H1 (cell line): ENCODE measurements around the gene SLC2A4RG. TPM values are rescaled to one million over a fixed set of nuclear protein-coding genes. Genes with fewer than 3 reads are reported as not detected.

ENCODE experiments used
- CTCF ChIA-PET: fragments of 300-600 bp; sonication (Branson Sonifier 250); formaldehyde crosslinking; loops from one replicate; lab custom pipeline; 2021; ENCODE audit not compliant: partially characterized antibody; lab: Charles Lee
- POLR2A ChIA-PET: fragments of 300-600 bp; sonication (Branson Sonifier 250); formaldehyde crosslinking; loops from one replicate; lab custom pipeline; 2021; ENCODE audit warnings: inconsistent platforms; ENCODE audit not compliant: partially characterized antibody; lab: Charles Lee
- DNase-seq, 2 experiments: peaks; one replicate each; pipeline versions ENCODE4 v3.0.0 to v3.0.0-alpha.2; 2010 to 2022; ENCODE audit warnings: low spot score in 2 of 2, low read depth in 1 of 2, mixed read lengths in 1 of 2
- FAIRE-seq: peaks from 2 replicates; lab custom pipeline; 2011; peaks lifted over from hg19 to GRCh38; lab: Jason Lieb, UNC
- H2AFZ ChIP-seq: 2 replicates; pipeline ENCODE4 v1.8.1; 2012; ENCODE audit warnings: low read length, inconsistent platforms
- H2AK5ac ChIP-seq: 2 replicates; pipeline ENCODE4 v1.6.1; 2013; ENCODE audit warnings: low read depth, low read length
- H2BK120ac ChIP-seq: replicated peaks from 2 replicates; pipeline ENCODE3; 2013; ENCODE audit warnings: low read depth, low read length, inconsistent platforms
- H2BK12ac ChIP-seq: 2 replicates; pipeline ENCODE4 v1.6.1; 2013; ENCODE audit warnings: low read depth, low read length
- H2BK15ac ChIP-seq: 2 replicates; pipeline ENCODE4 v1.6.1; 2013; ENCODE audit warnings: low read length
- H2BK20ac ChIP-seq: 2 replicates; pipeline ENCODE4 v1.6.1; 2013; ENCODE audit warnings: low read length
- H2BK5ac ChIP-seq: 2 replicates; pipeline ENCODE4 v1.6.1; 2013; ENCODE audit warnings: low read depth, low read length
- H3K14ac ChIP-seq: 2 replicates; pipeline ENCODE4 v1.6.1; 2013; ENCODE audit warnings: inconsistent platforms; ENCODE audit not compliant: insufficient read length
- H3K18ac ChIP-seq: 2 replicates; pipeline ENCODE4 v1.6.1; 2013; ENCODE audit warnings: low read length; ENCODE audit errors: extremely low read depth
- H3K23ac ChIP-seq: 2 replicates; pipeline ENCODE4 v1.6.1; 2013; ENCODE audit warnings: inconsistent platforms; ENCODE audit not compliant: insufficient read length
- H3K23me2 ChIP-seq: 2 replicates; pipeline ENCODE4 v1.6.1; 2013; ENCODE audit warnings: low read depth, low read length
- H3K27ac ChIP-seq: 2 replicates; pipeline ENCODE4 v1.6.1; 2011; ENCODE audit warnings: low read depth, low read length, inconsistent platforms
- H3K27me3 ChIP-seq, 4 experiments: replicated peaks in 1 of 4; 1 replicate in 1 of 4; 2 replicates in 3 of 4; pipeline versions ENCODE4 v1.6.1 to v1.8.1; 2011 to 2013; ENCODE audit warnings: low read length in 3 of 4, mild to moderate bottlenecking in 3 of 4, inconsistent platforms in 2 of 4, mixed read lengths in 2 of 4, moderate library complexity in 1 of 4; ENCODE audit not compliant: control insufficient read depth in 3 of 4, insufficient read depth in 3 of 4; ENCODE audit errors: extremely low read depth in 1 of 4
- H3K36me3 ChIP-seq, 4 experiments: 2 replicates each; pipeline versions ENCODE4 v1.6.1 to v1.8.1; 2011 to 2013; ENCODE audit warnings: mild to moderate bottlenecking in 4 of 4, low read length in 3 of 4, moderate library complexity in 2 of 4, control low read depth in 1 of 4, inconsistent platforms in 1 of 4; ENCODE audit not compliant: insufficient read depth in 4 of 4, control insufficient read depth in 2 of 4
- H3K4ac ChIP-seq: replicated peaks from 2 replicates; pipeline ENCODE3; 2013; ENCODE audit warnings: low read length, low read depth, mixed read lengths, inconsistent platforms; ENCODE audit not compliant: insufficient read length
- H3K4me1 ChIP-seq, 4 experiments: replicated peaks in 1 of 4; 1 replicate in 1 of 4; 2 replicates in 3 of 4; pipeline versions ENCODE4 v1.6.1 to v1.8.1; 2011 to 2013; ENCODE audit warnings: low read length in 3 of 4, inconsistent platforms in 2 of 4, mixed read lengths in 1 of 4; ENCODE audit not compliant: insufficient read depth in 4 of 4, control insufficient read depth in 3 of 4
- H3K4me2 ChIP-seq, 2 experiments: 2 replicates each; pipeline versions ENCODE4 v1.6.1 to v1.8.1; 2011 to 2013; ENCODE audit warnings: low read depth in 2 of 2, low read length in 2 of 2, control low read depth in 1 of 2, inconsistent platforms in 1 of 2, mild to moderate bottlenecking in 1 of 2; ENCODE audit not compliant: insufficient read depth in 1 of 2
- H3K4me3 ChIP-seq, 4 experiments: fragments of 200-600, 300-600 bp in 1 of 4; sonication (generic), shearing (Covaris generic), sonication (Bioruptor Twin) in 1 of 4; 2 replicates each; pipeline versions ENCODE4 v1.5.1 to v1.8.1; 2011 to 2016; ENCODE audit warnings: low read length in 4 of 4, low read depth in 3 of 4, control low read depth in 2 of 4, inconsistent platforms in 2 of 4, mild to moderate bottlenecking in 2 of 4, mixed read lengths in 1 of 4, moderate library complexity in 1 of 4; ENCODE audit not compliant: insufficient read depth in 2 of 4; ENCODE audit errors: extremely low read depth in 1 of 4
- H3K56ac ChIP-seq: replicated peaks from 2 replicates; pipeline ENCODE3; 2013; ENCODE audit warnings: low read depth, mild to moderate bottlenecking, mixed read lengths, low read length, inconsistent platforms; ENCODE audit not compliant: insufficient read length
- H3K79me1 ChIP-seq: 2 replicates; pipeline ENCODE4 v1.6.1; 2013; ENCODE audit warnings: low read depth, low read length, control low read depth
- H3K79me2 ChIP-seq, 2 experiments: 2 replicates each; pipeline versions ENCODE4 v1.6.1 to v1.8.1; 2012 to 2013; ENCODE audit warnings: low read length in 2 of 2, mild to moderate bottlenecking in 2 of 2, inconsistent platforms in 1 of 2; ENCODE audit not compliant: insufficient read depth in 2 of 2, control insufficient read depth in 1 of 2
- H3K9ac ChIP-seq, 4 experiments: replicated peaks in 1 of 4; 1 replicate in 1 of 4; 2 replicates in 3 of 4; pipeline versions ENCODE4 v1.6.1 to v1.8.1; 2011 to 2013; ENCODE audit warnings: low read depth in 3 of 4, low read length in 3 of 4, control low read depth in 2 of 4, mild to moderate bottlenecking in 2 of 4, moderate library complexity in 2 of 4, inconsistent platforms in 1 of 4; ENCODE audit errors: extremely low read depth in 1 of 4
- H3K9me3 ChIP-seq, 2 experiments: 2 replicates each; pipeline versions ENCODE4 v1.6.1 to v1.8.1; 2012 to 2013; ENCODE audit warnings: mild to moderate bottlenecking in 2 of 2, moderate library complexity in 2 of 2, control low read depth in 1 of 2, inconsistent platforms in 1 of 2, low read depth in 1 of 2, low read length in 1 of 2, mixed read lengths in 1 of 2; ENCODE audit not compliant: insufficient read depth in 2 of 2
- H4K20me1 ChIP-seq, 2 experiments: replicated peaks in 1 of 2; 2 replicates each; pipeline versions ENCODE3 to v1.8.1; 2011 to 2013; ENCODE audit warnings: inconsistent platforms in 2 of 2, low read length in 2 of 2, mild to moderate bottlenecking in 1 of 2; ENCODE audit not compliant: insufficient read depth in 2 of 2, control insufficient read depth in 1 of 2
- H4K5ac ChIP-seq: 2 replicates; pipeline ENCODE4 v1.6.1; 2013; ENCODE audit warnings: low read length, low read depth, mixed read lengths, inconsistent platforms; ENCODE audit not compliant: insufficient read length
- H4K8ac ChIP-seq: 2 replicates; pipeline ENCODE4 v1.8.0; 2013; ENCODE audit warnings: mild to moderate bottlenecking, moderate library complexity, low read length, inconsistent platforms; ENCODE audit not compliant: insufficient read depth; ENCODE audit errors: extremely low read depth
- H4K91ac ChIP-seq: replicated peaks from 2 replicates; pipeline ENCODE3; 2013; ENCODE audit warnings: low read length, mixed read lengths, inconsistent platforms; ENCODE audit not compliant: insufficient read length
- CBX8 ChIP-seq: fragments of 300-800, 300-1000 bp; sonication (generic); IDR thresholded peaks from 2 replicates; pipeline ENCODE4 v1.7.1; 2016; ENCODE audit warnings: low read depth, low read length, borderline replicate concordance
- SP4 ChIP-seq: IDR thresholded peaks from 2 replicates; pipeline ENCODE4 v1.6.1; 2012; ENCODE audit warnings: low read length, inconsistent platforms
- WGBS, 2 experiments: shearing (Covaris generic) in 1 of 2; methylation state at CpG; one replicate each; pipeline versions ENCODE4 v1.1.6 to v1.1.7; 2013 to 2015; ENCODE audit warnings: low lambda C conversion rate in 2 of 2, mixed read lengths in 2 of 2, inconsistent platforms in 1 of 2, low coverage in 1 of 2, missing lambda C conversion rate in 1 of 2; ENCODE audit not compliant: insufficient replicate concordance in 2 of 2, insufficient coverage in 1 of 2, insufficient read length in 1 of 2; ENCODE audit errors: extremely low coverage in 1 of 2, missing lambda C conversion rate in 1 of 2; 5-methylcytosine and 5-hydroxymethylcytosine counted together
- polyA plus RNA-seq, 7 experiments: library from polyadenylated mRNA; depleted of rRNA in 3 of 7; stranded (reverse) in 5 of 7; unstranded in 2 of 7; fragments of >200 nt in 5 of 7; fragments of 200-250 nt in 2 of 7; gene quantifications; 1 replicate in 5 of 7; 2 replicates in 1 of 7; 4 replicates in 1 of 7; pipeline versions ENCODE4 v1.2.1 to v1.2.3, GENCODE V29; 2011 to 2013; ENCODE audit warnings: missing spikeins in 2 of 7, mixed read lengths in 2 of 7
- total RNA-seq: library from RNA; stranded (reverse); fragmentation: NEBNext Ultra II Directional; extraction: Animal tissue kit (Norgen Biotek cat#: 25700); gene quantifications from 2 replicates; pipeline ENCODE4 v1.2.1, GENCODE V29; 2021

Gene SLC2A4RG
- total and polyA plus RNA-seq, 2 of the 8 experiments (the other 6 are each of a cell fraction or from before 2014, with no cell fraction given): 15.9 to 29.1 TPM

- H3K27me3 ChIP-seq: no peaks in the 10 kb centered on the region
- POLR2A ChIA-PET: interaction anchor here (0.7 to 2.1 kb wide), 5 partner anchors 15 to 88 kb away, joined by 3 to 6 read pairs (median 3); partner anchors contain the start of gene TPD52L2
- no peak overlapping the region for H2BK120ac ChIP-seq
- H4K20me1 ChIP-seq: peaks cover 2 to 14% of the 10 kb centered on the region in 2 experiments
- H3K79me1 ChIP-seq: peaks cover 8% of the 10 kb centered on the region
- CTCF ChIA-PET: interaction anchor here (0.6 to 15.2 kb wide), 11 partner anchors 8 to 256 kb away, joined by 3 to 191 read pairs (median 3); no protein-coding TSS in a partner anchor
- H3K56ac ChIP-seq: no peak overlapping the region
- H3K9ac ChIP-seq: no peak overlapping the region
- no peak overlapping the region for H2AFZ ChIP-seq
- H3K4ac ChIP-seq: no peak overlapping the region
- H4K8ac ChIP-seq: no peak overlapping the region
- FAIRE-seq (no peak), DNase-seq (no peak)
- H3K23ac ChIP-seq: no peak overlapping the region
- H2AK5ac ChIP-seq: no peak overlapping the region
- no peak overlapping the region for H3K27ac ChIP-seq
- no peak overlapping the region for H2BK5ac ChIP-seq
- H3K79me2 ChIP-seq: peaks cover 0 to 16% of the 10 kb centered on the region in 2 experiments; a peak in 1 of 4 replicates
- no peak overlapping the region for H3K4me2 ChIP-seq
- no peak overlapping the region for H2BK12ac ChIP-seq
- H3K4me3 ChIP-seq: no peak overlapping the region
- H3K14ac ChIP-seq: no peak overlapping the region
- H2BK15ac ChIP-seq: no peak overlapping the region
- no peaks in the 10 kb centered on the region for H3K23me2 ChIP-seq
- no peak for TF ChIP-seq SP4
- no peak for TF ChIP-seq CBX8
- H4K5ac ChIP-seq: no peak overlapping the region
- no peaks in the 10 kb centered on the region; a peak in 1 of 7 replicates for H3K4me1 ChIP-seq
- H3K36me3 ChIP-seq: peaks cover 2 to 13% (median 7%) of the 10 kb centered on the region in 4 experiments; a peak in 4 of 8 replicates
- WGBS, 2 experiments: 85% methylated on average over 23 of the region's 23 CpGs; no CpG with 5 or more reads in 1 of the 2 experiments
- no peaks in the 10 kb centered on the region for H3K9me3 ChIP-seq
- no peak overlapping the region for H3K18ac ChIP-seq
- no peak overlapping the region for H4K91ac ChIP-seq
- no peak overlapping the region for H2BK20ac ChIP-seq
These were observed 52.1 kb downstream of the SLC2A4RG start for GRCh38 chr20:63791497-63792156.
